Neural cell (in vitro differentiated cells): ENCODE results near the gene UNC5B.

ENCODE experiments used
- CTCF ChIP-seq: fragments of 450-650 bp; IDR thresholded peaks from 2 replicates; pipeline ENCODE4 v1.5.1; 2014; ENCODE audit warnings: antibody characterized with exemption, mild to moderate bottlenecking, moderate library complexity; ENCODE audit not compliant: poor library complexity, severe bottlenecking
- EP300 ChIP-seq: fragments of 450-650 bp; conservative IDR thresholded peaks from 2 replicates; pipeline ENCODE4 v1.6.1; 2014; ENCODE audit warnings: antibody characterized with exemption, mild to moderate bottlenecking, moderate library complexity; ENCODE audit not compliant: poor library complexity, severe bottlenecking
- EZH2 ChIP-seq: fragments of 200-600, 300-800 bp; shearing (Covaris generic), sonication (generic); IDR thresholded peaks from 2 replicates; pipeline ENCODE4 v1.6.1; 2014; ENCODE audit warnings: antibody characterized with exemption, low read length, borderline replicate concordance, mild to moderate bottlenecking; ENCODE audit not compliant: insufficient read depth, poor library complexity, severe bottlenecking
- MXI1 ChIP-seq: fragments of 450-650 bp; conservative IDR thresholded peaks from 2 replicates; pipeline ENCODE4 v1.6.1; 2014; ENCODE audit warnings: antibody characterized with exemption, mild to moderate bottlenecking; ENCODE audit not compliant: poor library complexity, severe bottlenecking
- POLR2AphosphoS5 ChIP-seq: IDR thresholded peaks from 2 replicates; pipeline ENCODE4 v1.6.1; 2012
- REST ChIP-seq: IDR thresholded peaks from 2 replicates; pipeline ENCODE4 v1.6.1; 2012; ENCODE audit warnings: borderline replicate concordance
- TAF1 ChIP-seq: IDR thresholded peaks from 2 replicates; pipeline ENCODE4 v1.6.1; 2012; ENCODE audit warnings: low read depth

- no peak for TF ChIP-seq EZH2
- TF ChIP-seq CTCF = no peak
- no peak for TF ChIP-seq MXI1
- TF ChIP-seq REST = no peak
- no peak for TF ChIP-seq POLR2AphosphoS5
- TF ChIP-seq TAF1 = no peak
- no peak for TF ChIP-seq EP300
These were observed 83.3 kb downstream of the UNC5B start for GRCh38 chr10:71295641-71296040.
